HepG2 (cell line): Measurements from ENCODE around the gene TTLL10. TPM values are rescaled to one million over a fixed set of nuclear protein-coding genes. Genes with fewer than 3 reads are reported as not detected.

ENCODE experiments used
- AFF4 ChIP-seq: sonication (generic); formaldehyde crosslinking; IDR thresholded peaks from 2 replicates; pipeline ENCODE4 v1.4.0; 2020; ENCODE audit warnings: missing genetic modification reagents
- AHDC1 ChIP-seq: sonication (generic); formaldehyde crosslinking; IDR thresholded peaks from 2 replicates; pipeline ENCODE4 v1.5.1; 2020; ENCODE audit warnings: mild to moderate bottlenecking, missing genetic modification reagents, borderline replicate concordance
- BATF2 ChIP-seq: sonication (generic); formaldehyde crosslinking; IDR thresholded peaks from 2 replicates; pipeline ENCODE4 v1.8.0; 2022; ENCODE audit warnings: mild to moderate bottlenecking, missing genetic modification reagents, moderate library complexity
- CREB1 ChIP-seq, 2 experiments: fragments of 450-650 bp in 1 of 2; IDR thresholded peaks; 2 replicates each; pipeline ENCODE4 v1.6.1; 2016 to 2017; ENCODE audit warnings: control low read depth in 1 of 2, mild to moderate bottlenecking in 1 of 2, missing compliant biosample characterization in 1 of 2, missing genetic modification characterization in 1 of 2
- DMAP1 ChIP-seq: IDR thresholded peaks from 2 replicates; pipeline ENCODE4 v1.6.1; 2016
- HNRNPK ChIP-seq: fragments of 200-400 bp; formaldehyde crosslinking; IDR thresholded peaks from 2 replicates; pipeline ENCODE4 v1.6.1; 2018; ENCODE audit warnings: low read length, low read depth, moderate library complexity, mild to moderate bottlenecking; ENCODE audit not compliant: poor library complexity, severe bottlenecking
- KDM4B ChIP-seq: sonication (generic); formaldehyde crosslinking; IDR thresholded peaks from 2 replicates; pipeline ENCODE4 v1.4.0; 2020; ENCODE audit warnings: missing genetic modification reagents
- KDM6A ChIP-seq: IDR thresholded peaks from 2 replicates; pipeline ENCODE4 v1.6.1; 2016; ENCODE audit warnings: low read depth
- KLF12 ChIP-seq: sonication (generic); formaldehyde crosslinking; IDR thresholded peaks from 2 replicates; pipeline ENCODE4 v1.4.0; 2020; ENCODE audit warnings: missing genetic modification reagents, borderline replicate concordance
- NR0B2 ChIP-seq: sonication (generic); formaldehyde crosslinking; IDR thresholded peaks from 2 replicates; pipeline ENCODE4 v1.4.0; 2020; ENCODE audit warnings: mild to moderate bottlenecking, missing genetic modification reagents
- PAXIP1 ChIP-seq: sonication (generic); formaldehyde crosslinking; conservative IDR thresholded peaks from 2 replicates; pipeline ENCODE4 v1.4.0; 2020; ENCODE audit warnings: mild to moderate bottlenecking, missing genetic modification reagents, moderate library complexity
- polyA plus RNA-seq, 8 experiments: library from polyadenylated mRNA; depleted of rRNA in 3 of 8; stranded (reverse) in 7 of 8; unstranded in 1 of 8; fragments of >200 nt; fragmentation: Illumina TruSeq in 4 of 8; extraction: Trizol in 4 of 8; gene quantifications; 2 replicates each; pipeline versions ENCODE4 v1.2.1 to v1.2.3, GENCODE V29; 2011 to 2016; ENCODE audit warnings: low read depth in 4 of 8, missing spikeins in 1 of 8, mixed read lengths in 1 of 8; ENCODE audit not compliant: insufficient read depth in 1 of 8
- total RNA-seq, 5 experiments: library from RNA; depleted of rRNA; stranded (reverse); fragments of >200 nt; fragmentation: Illumina TruSeq; extraction: Trizol; gene quantifications; 2 replicates each; pipeline ENCODE4 v1.2.3, GENCODE V29; 2016; ENCODE audit warnings: low read depth in 1 of 5

Gene TTLL10
- total and polyA plus RNA-seq, 2 of the 13 experiments (the other 11 are each of a cell fraction or from before 2014, with no cell fraction given) = not detected

GRCh38 chr1:1124786-1125642 is 48.7 kb upstream of the TTLL10 start (continued):
- TF ChIP-seq AFF4 (CRISPR knock-in tag) (no peak), KDM4B (CRISPR knock-in tag) (0 out of 2 replicates have a peak, but pooled peaks have one; percentile 22), DMAP1 (CRISPR knock-in tag) (peak; percentile 60), KLF12 (CRISPR knock-in tag) (peak; percentile 85), NR0B2 (CRISPR knock-in tag) (peak; percentile 58; the same call in 1 of the 2 replicates), AHDC1 (CRISPR knock-in tag) (no peak; the same call in 1 of the 2 replicates), CREB1 (IDR thresholded peaks at IDR 0.05) (no peak), CREB1 (CRISPR knock-in tag; IDR thresholded peaks at IDR 0.05) (peak; percentile 66; the same call in 1 of the 2 replicates), BATF2 (CRISPR knock-in tag) (no peak), HNRNPK (peak; percentile 32), KDM6A (CRISPR knock-in tag) (peak; percentile 85; the same call in 1 of the 2 replicates), PAXIP1 (peak; percentile 95)
